B cell (primary cell): Measurements from ENCODE around the gene FAM131B. TPM values are rescaled to one million over a fixed set of nuclear protein-coding genes. Genes with fewer than 3 reads are reported as not detected.

Experiments used
- ATAC-seq: fragments of 200-7000 bp; cut with Tn5 transposase; one replicate; pipeline ENCODE4 v1.10.0; 2021; ENCODE audit warnings: low read depth, mild to moderate bottlenecking, moderate number of reproducible peaks, moderate library complexity
- CTCF ChIA-PET: fragments of 350-600 bp; sonication (Branson Sonifier 250); formaldehyde crosslinking; loops from one replicate; lab custom pipeline; 2021; ENCODE audit warnings: antibody characterized with exemption, inconsistent platforms; lab: Charles Lee
- POLR2A ChIA-PET: fragments of 350-600 bp; sonication (Branson Sonifier 250); formaldehyde crosslinking; loops from one replicate; lab custom pipeline; 2021; ENCODE audit warnings: antibody characterized with exemption; lab: Charles Lee
- DNase-seq: peaks from one replicate; pipeline ENCODE4 v3.0.0; 2013
- H2AFZ ChIP-seq: 2 replicates; pipeline ENCODE4 v1.6.1; 2012; ENCODE audit warnings: mild to moderate bottlenecking, low read depth, low read length; ENCODE audit not compliant: insufficient read depth, poor library complexity, severe bottlenecking
- H3K27ac ChIP-seq, 2 donors: 1 replicate in 1 of 2; 2 replicates in 1 of 2; pipeline ENCODE4 v1.5.1; 2012 to 2013; ENCODE audit warnings: low read length in 2 of 2, mild to moderate bottlenecking in 2 of 2, moderate library complexity in 1 of 2
- H3K27me3 ChIP-seq, 4 experiments: fragments of 200-600 bp in 1 of 4; sonication (generic) in 1 of 4; replicated peaks in 1 of 4; 1 replicate in 2 of 4; 2 replicates in 2 of 4; pipeline versions ENCODE4 v1.6.1 to v1.7.0; 2013 to 2016; ENCODE audit warnings: low read length in 3 of 4, mild to moderate bottlenecking in 2 of 4, mixed read lengths in 1 of 4, moderate library complexity in 1 of 4; ENCODE audit not compliant: insufficient read depth in 4 of 4, control insufficient read depth in 3 of 4; ENCODE audit errors: control extremely low read depth in 1 of 4
- H3K36me3 ChIP-seq, 2 experiments: replicated peaks in 1 of 2; 1 replicate in 1 of 2; 2 replicates in 1 of 2; pipeline versions ENCODE4 v1.6.1 to v1.7.1; 2013; ENCODE audit warnings: low read length in 1 of 2; ENCODE audit not compliant: insufficient read depth in 2 of 2, control insufficient read depth in 1 of 2; ENCODE audit errors: control extremely low read depth in 1 of 2, extremely low read depth in 1 of 2
- H3K4me1 ChIP-seq, 2 donors: fragments of 200-600 bp in 1 of 2; sonication (generic) in 1 of 2; 1 replicate in 1 of 2; 2 replicates in 1 of 2; pipeline versions ENCODE4 v1.5.1 to v1.6.1; 2013 to 2017; ENCODE audit warnings: low read length in 2 of 2; ENCODE audit not compliant: control insufficient read depth in 2 of 2, insufficient read depth in 2 of 2
- H3K4me2 ChIP-seq: replicated peaks from 2 replicates; pipeline ENCODE3; 2012; ENCODE audit warnings: mild to moderate bottlenecking, low read depth, low read length; ENCODE audit not compliant: poor library complexity, severe bottlenecking
- H3K4me3 ChIP-seq, 5 experiments: fragments of 200-600 bp in 1 of 5; sonication (generic) in 1 of 5; 1 replicate in 3 of 5; 2 replicates in 2 of 5; pipeline versions ENCODE4 v1.5.1 to v1.7.0; 2011 to 2016; ENCODE audit warnings: low read length in 4 of 5, mild to moderate bottlenecking in 4 of 5, low read depth in 2 of 5, control low read depth in 1 of 5, moderate library complexity in 1 of 5; ENCODE audit not compliant: insufficient read depth in 1 of 5; ENCODE audit errors: control extremely low read depth in 1 of 5, extremely low read depth in 1 of 5
- H3K79me2 ChIP-seq: fragments of 200-600 bp; sonication (generic); one replicate; pipeline ENCODE4 v1.6.0; 2016; ENCODE audit warnings: low read length; ENCODE audit not compliant: control insufficient read depth, insufficient read depth
- H3K9ac ChIP-seq: fragments of 200-600 bp; sonication (generic); 2 replicates; pipeline ENCODE4 v1.6.1; 2017; ENCODE audit warnings: mild to moderate bottlenecking, low read length, moderate library complexity
- H3K9me3 ChIP-seq, 3 donors: one replicate each; pipeline versions ENCODE4 v1.6.1 to v1.7.1; 2013; ENCODE audit warnings: low read length in 2 of 3; ENCODE audit not compliant: control insufficient read depth in 2 of 3, insufficient read depth in 1 of 3; ENCODE audit errors: control extremely low read depth in 1 of 3
- H4K20me1 ChIP-seq: 2 replicates; pipeline ENCODE4 v1.6.0; 2012; ENCODE audit warnings: mild to moderate bottlenecking, low read length; ENCODE audit not compliant: insufficient read depth, control insufficient read depth, poor library complexity, severe bottlenecking
- H3K27ac Mint-ChIP-seq: one replicate; pipeline ENCODE4 v1.8.0; 2021; ENCODE audit warnings: mixed read lengths
- H3K27me3 Mint-ChIP-seq: one replicate; pipeline ENCODE4 v1.8.0; 2021; ENCODE audit warnings: mixed read lengths
- H3K4me1 Mint-ChIP-seq: one replicate; pipeline ENCODE4 v1.8.0; 2021; ENCODE audit warnings: mixed read lengths
- H3K4me3 Mint-ChIP-seq: one replicate; pipeline ENCODE4 v1.8.0; 2021; ENCODE audit warnings: mixed read lengths
- H3K9me3 Mint-ChIP-seq: one replicate; pipeline ENCODE4 v1.8.0; 2022; ENCODE audit warnings: mixed read lengths; ENCODE audit not compliant: insufficient read depth
- CTCF ChIP-seq: fragments of 200-600 bp; IDR thresholded peaks from one replicate; pipeline ENCODE4 v1.8.0; 2022; ENCODE audit warnings: antibody characterized with exemption, mild to moderate bottlenecking
- EZH2 ChIP-seq: IDR thresholded peaks from 2 replicates; pipeline ENCODE4 v1.6.1; 2012; ENCODE audit warnings: borderline replicate concordance, low read depth, mild to moderate bottlenecking, moderate library complexity, low read length; ENCODE audit not compliant: insufficient read depth, poor library complexity, severe bottlenecking
- WGBS: methylation state at CpG from one replicate; pipeline ENCODE4 v1.1.5; 2013; ENCODE audit warnings: missing lambda C conversion rate; ENCODE audit not compliant: insufficient coverage; 5-methylcytosine and 5-hydroxymethylcytosine counted together
- intact Hi-C: fragments of 100-400 bp; cut with micrococcal nuclease; formaldehyde crosslinking; loops from one replicate; pipeline ENCODE4 v1.10.0; 2022
- polyA plus RNA-seq: library from polyadenylated mRNA; depleted of rRNA; stranded (reverse); fragments of >200 nt; gene quantifications from 2 replicates; pipeline ENCODE4 v1.2.3, GENCODE V29; 2012
- total RNA-seq, 2 donors: library from RNA; stranded (reverse); fragments of 120-200 nt in 1 of 2; gene quantifications; 1 replicate in 1 of 2; 2 replicates in 1 of 2; pipeline versions ENCODE4 v1.2.3 to v1.2.4, GENCODE V29; 2013 to 2022

FAM131B gene
- total and polyA plus RNA-seq, 2 donors (not counting 1 experiment from before 2014, with no cell fraction given), result 0.05 TPM; not detected in 1

- Histone ChIP-seq H2AFZ (no peak overlapping the region), H3K9me3 (peaks cover 0 to 5% (median 0%) of the 10 kb centered on the region in 3 donors), H3K4me2 (no peak overlapping the region), H4K20me1 (no peaks in the 10 kb centered on the region), H3K9ac (no peak overlapping the region), H3K4me3 (no peak overlapping the region), H3K27ac (no peak overlapping the region), H3K4me1 (no peaks in the 10 kb centered on the region), H3K27me3 (peaks cover 0 to 8% (median 0%) of the 10 kb centered on the region in 4 experiments), H3K36me3 (no peaks in the 10 kb centered on the region), H3K79me2 (no peaks in the 10 kb centered on the region)
- CTCF ChIA-PET, result interaction anchor here (1.8 kb wide), 2 partner anchors 10 to 114 kb away, joined by 4 to 8 read pairs; no protein-coding TSS in a partner anchor
- no peak overlapping the region for H3K27ac Mint-ChIP-seq
- WGBS, result 95% methylated on average over 4 of the region's 8 CpGs
- TF ChIP-seq CTCF (no peak), EZH2 (no peak)
- ATAC-seq (no peak), DNase-seq (no peak)
- H3K4me3 Mint-ChIP-seq, result no peak overlapping the region
- intact Hi-C loops, result no loop called here
- no peaks in the 10 kb centered on the region for H3K9me3 Mint-ChIP-seq
- H3K27me3 Mint-ChIP-seq, result peaks cover 46% of the 10 kb centered on the region
- POLR2A ChIA-PET, result no interaction called here
- peaks cover 2% of the 10 kb centered on the region for H3K4me1 Mint-ChIP-seq
Measured at GRCh38 chr7:143354965-143355364, 7.5 kb downstream of the FAM131B start.

- H3K27ac Mint-ChIP-seq, result no peak overlapping the region
- CTCF ChIA-PET, result interaction anchor here (1.8 kb wide), 1 partner anchor 9 kb away, joined by 4 read pairs; no protein-coding TSS in a partner anchor
- no peaks in the 10 kb centered on the region for H3K79me2 ChIP-seq
- H4K20me1 ChIP-seq, result no peaks in the 10 kb centered on the region
- no peak overlapping the region for H2AFZ ChIP-seq
- no peak overlapping the region for H3K27ac ChIP-seq
- peaks cover 2% of the 10 kb centered on the region for H3K4me1 Mint-ChIP-seq
- no peak overlapping the region for H3K4me2 ChIP-seq
- H3K36me3 ChIP-seq, result no peaks in the 10 kb centered on the region
- intact Hi-C loops, result no loop called here
- no peak overlapping the region for H3K4me3 ChIP-seq
- no peaks in the 10 kb centered on the region for H3K4me1 ChIP-seq
- TF ChIP-seq EZH2 (no peak), CTCF (no peak)
- ATAC-seq, result no peak
- POLR2A ChIA-PET, result no interaction called here
- no peak overlapping the region for H3K9ac ChIP-seq
- no peak for DNase-seq
- H3K27me3 Mint-ChIP-seq, result peaks cover 46% of the 10 kb centered on the region
- no peak overlapping the region for H3K4me3 Mint-ChIP-seq
- peaks cover 0 to under 1% (median 0%) of the 10 kb centered on the region in 3 donors for H3K9me3 ChIP-seq
- peaks cover 0 to 4% (median 0%) of the 10 kb centered on the region in 4 experiments for H3K27me3 ChIP-seq
- WGBS, result 90% methylated on average over 8 of the region's 8 CpGs
- no peaks in the 10 kb centered on the region for H3K9me3 Mint-ChIP-seq
Measured at GRCh38 chr7:143354376-143354775, 8.1 kb downstream of the FAM131B start.
